NCI-H1048 (cell line): ENCODE results near the gene WDR88.
A peak's percentile ranks its signal among the peaks of the same experiment; 100 is the strongest.
"Not testable (repeated sequence)": the region's sequence is repeated elsewhere in the genome, so short reads cannot be mapped to it uniquely, and the experiment has no call there.

Experiments
- DNase-seq: peaks from one replicate; lab custom pipeline; 2025; lab: John Stamatoyannopoulos, UW

WDR88 gene

GRCh38 chr19:33171916-33172359 is 40.0 kb downstream of the WDR88 start:
- DNase-seq = no peak

DNA sequence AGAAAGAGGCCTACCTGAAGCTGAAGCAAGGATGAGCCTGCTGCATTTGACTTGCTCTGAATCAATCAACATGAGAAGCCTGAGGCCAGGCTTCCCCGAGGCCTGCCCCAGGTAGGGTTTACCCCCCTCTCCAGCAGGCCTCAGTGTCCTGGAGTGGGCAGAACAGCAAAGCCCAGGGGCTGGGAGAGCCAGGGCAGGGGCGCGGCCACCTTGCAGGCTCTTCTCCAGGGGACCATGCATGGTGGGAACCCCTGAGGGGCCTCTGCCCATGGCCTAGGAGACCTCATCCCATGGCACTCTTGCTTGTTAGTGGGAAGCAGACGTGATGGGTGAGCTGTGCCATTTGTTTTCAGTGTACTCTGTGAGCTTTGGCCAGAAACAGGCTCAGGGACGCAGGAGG is 42.3 kb downstream of the WDR88 start:
- DNase-seq = no peak

DNA sequence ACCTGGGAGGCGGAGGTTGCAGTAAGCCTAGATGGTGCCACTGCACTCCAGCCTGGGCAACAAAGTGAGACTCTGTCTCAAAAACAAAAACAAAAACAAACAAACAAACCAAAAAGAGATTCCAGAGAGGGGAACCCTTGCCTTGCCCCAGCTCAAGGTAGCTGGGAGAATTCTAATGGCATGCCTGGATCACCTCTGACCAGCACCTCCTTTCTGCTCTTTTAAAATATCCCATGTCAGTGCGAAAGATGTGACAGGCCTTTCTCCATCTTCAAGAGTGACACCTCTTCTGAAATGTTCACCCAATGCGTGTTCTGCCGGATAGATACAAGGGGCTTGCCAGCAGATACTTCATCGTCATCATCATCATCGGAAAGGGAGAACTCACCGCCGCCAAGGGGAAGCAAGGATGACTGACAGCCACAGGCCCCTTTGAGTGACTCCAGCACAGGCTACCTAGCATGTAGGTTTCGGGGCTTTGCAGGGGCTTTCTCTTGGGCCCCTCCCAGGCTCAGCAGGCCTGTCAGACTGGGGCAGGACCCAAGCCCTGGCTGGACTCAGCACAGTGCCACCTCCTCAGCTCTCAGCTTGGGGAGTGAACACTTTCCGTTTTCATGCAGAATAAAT is 43.4 kb downstream of the WDR88 start:
- DNase-seq = no peak

- DNase-seq = no peak
Measured at GRCh38 chr19:33175886-33176669, 44.2 kb downstream of the WDR88 start.

GRCh38 chr19:33176670-33177416 is 44.9 kb downstream of the WDR88 start:
- DNase-seq = peak; percentile 98

DNA sequence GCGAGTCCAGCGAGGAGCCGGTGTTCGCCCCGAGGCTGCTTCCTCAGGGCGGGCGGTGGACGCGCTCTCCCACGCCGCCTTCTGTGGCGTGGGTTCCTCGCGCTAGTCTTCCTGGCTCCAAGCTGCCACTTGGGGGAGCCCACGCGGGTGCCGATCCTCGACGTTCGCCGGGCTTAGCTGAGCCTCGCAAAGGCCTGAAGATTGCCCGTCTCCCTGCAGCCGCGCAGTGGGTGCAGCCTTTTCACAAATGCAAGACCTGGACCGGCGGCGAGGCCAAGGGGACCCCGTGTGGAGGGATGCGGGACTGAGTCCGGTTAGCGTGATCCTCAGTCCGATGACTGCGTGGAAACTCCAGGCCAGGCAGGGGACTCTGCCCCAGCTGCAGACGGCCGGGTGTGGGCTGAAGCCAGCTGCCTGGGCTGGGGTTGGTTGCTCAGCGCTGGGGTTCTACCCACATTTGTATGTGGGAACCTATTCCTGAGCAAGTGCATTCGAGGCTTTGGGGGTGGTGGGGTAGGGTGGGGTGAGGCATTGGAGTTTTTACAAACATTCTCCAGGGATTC is 45.6 kb downstream of the WDR88 start:
- DNase-seq = no peak

DNA sequence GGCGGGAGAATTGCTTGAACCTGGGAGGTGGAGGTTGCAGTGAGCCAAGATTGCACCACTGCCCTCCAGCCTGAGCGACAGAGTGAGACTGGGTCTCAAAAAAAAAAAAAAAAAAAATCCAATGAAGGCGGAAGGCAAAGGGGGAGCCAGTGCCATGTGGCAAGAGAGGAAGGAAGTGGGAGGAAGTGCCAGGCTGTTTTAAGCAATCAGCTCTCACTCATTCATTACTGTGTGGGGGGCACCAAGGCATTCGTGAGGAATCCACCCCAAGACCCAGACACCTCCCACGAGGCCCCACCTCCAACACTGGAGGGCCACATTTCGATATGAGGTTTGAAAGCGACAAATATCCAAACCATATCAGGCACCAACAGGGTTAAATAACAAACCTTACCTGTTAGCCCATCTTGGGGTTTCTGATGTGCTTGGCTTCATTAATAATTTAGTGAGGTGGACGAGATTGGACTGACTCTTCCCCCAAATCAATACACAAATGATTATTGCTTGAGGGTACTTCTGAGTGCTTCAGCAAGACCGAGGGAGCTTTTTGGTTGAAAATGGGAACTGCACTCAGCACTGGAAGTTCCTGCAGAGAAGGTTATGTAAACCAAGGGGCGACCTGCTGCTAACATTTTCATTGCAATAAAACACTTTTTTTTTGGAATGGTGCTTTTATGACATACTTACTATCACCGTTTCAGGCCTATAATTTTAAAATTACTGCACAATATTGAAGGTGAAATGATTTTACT is 54.7 kb downstream of the WDR88 start:
- no peak for DNase-seq

- no peak for DNase-seq
Measured at GRCh38 chr19:33187183-33187540, 55.2 kb downstream of the WDR88 start.

- no peak for DNase-seq
Measured at GRCh38 chr19:33189453-33189852, 57.5 kb downstream of the WDR88 start.

- DNase-seq = not testable (repeated sequence)
Measured at GRCh38 chr19:33191092-33191491, 59.2 kb downstream of the WDR88 start.

GRCh38 chr19:33191501-33191900 is 59.6 kb downstream of the WDR88 start:
- no peak for DNase-seq

DNA sequence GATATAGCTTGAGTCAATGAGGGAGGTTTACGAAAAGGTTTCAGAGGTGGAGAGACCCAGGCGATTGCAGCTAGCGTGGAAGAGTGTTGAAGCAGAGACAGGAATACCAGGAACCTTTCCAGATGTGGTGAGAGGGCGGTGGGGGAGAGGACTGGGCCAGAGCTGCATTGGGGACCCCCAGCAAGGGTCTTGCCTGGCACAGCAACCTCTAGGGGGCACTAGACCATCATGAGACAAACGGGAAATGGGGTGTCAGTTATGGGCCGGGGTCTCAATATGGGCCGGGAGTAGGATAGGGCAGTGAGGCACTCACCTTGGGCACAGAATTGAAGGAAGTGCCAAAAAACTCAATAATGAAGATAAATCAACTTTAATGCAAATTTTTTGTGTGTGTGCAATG is 60.1 kb downstream of the WDR88 start:
- no peak for DNase-seq

DNA sequence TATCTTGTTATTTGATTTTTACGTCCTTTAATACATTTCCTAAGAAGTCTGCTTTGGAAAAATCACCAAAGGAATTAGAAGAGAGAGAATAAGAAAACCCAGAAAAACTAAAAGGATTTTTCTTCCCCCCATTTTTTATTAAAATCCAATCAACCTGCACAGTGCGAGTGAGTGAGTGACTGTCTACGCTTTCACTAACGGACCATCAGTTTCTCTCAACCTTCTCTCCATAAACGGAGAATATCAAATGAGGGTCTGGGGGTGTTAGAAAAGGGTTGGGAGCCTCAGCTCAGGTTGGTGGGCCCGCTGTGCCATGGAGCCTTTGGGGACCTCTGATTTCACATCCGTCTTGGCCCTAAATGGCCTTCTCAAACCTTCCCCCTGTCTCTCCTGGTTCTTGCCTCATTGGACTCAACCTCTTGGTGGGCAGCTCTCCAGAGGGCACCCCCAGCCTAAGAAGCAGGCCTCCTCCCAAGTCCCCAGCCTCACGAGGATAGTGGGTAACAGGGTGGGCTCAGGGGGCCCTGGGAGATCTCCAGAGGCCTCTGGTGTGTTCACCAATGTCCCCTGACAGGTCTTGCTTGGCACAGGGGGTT is 61.5 kb downstream of the WDR88 start:
- no peak for DNase-seq

DNA sequence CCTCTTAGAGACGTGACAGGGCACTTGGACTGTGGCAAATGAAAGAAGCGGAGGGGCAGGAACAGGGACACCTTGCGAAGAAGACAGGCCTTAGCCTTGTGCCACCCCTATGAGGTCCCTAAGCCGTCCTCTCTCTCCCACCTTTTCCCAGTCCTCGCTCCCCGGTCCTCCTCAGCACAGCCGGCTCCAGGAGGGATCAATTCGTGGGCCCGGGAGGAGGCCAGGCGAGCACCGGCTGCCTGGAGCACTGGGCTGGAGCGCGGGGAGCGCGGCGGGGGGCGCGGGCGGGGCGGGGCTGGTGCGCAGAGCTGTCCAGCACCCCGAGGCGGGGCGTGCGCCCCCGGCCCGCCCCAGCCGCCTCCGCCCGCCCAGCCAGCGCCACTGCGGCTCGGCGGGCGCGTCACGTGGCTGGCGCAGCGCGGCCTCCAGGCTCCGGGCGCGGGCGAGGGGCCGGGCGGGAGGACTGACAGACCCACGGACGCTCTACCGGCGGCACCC is 62.0 kb downstream of the WDR88 start, which contains the start of gene LRP3:
Gene LRP3 (plus strand): TSS at position 466 of the 498 bp plus-strand sequence. CDS start 456 bp downstream, outside the sequence.
- DNase-seq = no peak

DNA sequence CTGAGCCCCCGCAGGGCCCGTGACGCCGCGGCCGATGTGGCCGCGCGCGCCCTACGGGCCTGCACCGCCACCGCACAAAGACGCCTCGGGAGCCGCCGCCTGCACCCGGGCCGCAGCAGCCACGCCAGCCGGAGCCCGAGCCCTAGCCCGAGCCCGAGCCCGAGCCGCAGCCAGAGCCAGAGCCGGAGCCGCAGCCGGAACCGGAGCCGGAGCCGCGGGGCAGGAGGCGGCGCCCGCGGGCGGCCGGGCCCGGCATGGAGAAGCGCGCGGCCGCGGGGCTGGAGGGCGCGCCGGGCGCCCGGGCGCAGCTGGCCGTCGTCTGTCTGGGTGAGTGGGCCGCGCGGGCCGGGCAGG is 62.6 kb downstream of the WDR88 start:
- DNase-seq = no peak

- DNase-seq = no peak
Measured at GRCh38 chr19:33194886-33195644, 63.2 kb downstream of the WDR88 start.

DNA sequence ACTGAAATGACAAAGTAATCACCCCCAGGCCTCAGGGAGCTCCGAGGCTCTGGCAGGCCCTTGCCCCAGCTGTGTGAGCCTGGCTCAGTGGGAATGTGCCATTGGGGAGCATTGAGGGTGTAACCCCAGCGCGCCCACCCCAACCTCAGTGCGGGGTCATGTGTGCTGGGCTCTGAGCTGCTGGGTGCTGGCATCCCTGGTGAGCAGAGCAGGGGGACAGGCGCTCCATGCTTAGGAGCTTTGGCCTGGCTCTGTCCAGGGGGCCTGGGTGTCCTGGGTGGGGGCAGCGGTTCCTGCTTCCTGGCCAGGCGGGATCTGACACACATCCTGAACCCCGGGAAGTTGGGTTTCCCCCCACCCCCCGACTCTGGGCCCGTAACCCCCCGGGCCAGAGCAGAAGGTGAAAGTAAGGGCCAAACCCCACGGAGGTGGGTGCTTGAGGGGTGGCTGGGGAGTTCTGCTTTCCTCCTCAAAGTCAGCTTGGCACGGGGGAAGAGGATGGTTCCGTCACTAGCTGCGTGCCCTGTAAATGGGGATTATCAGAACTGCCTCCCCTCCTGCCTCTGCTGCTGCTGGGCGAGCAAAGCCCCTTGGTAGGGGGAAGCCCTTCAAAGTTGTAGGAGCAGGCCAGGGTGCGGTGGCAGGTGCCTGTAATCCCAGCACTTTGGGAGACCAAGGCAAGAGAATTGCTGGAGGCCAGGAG is 63.9 kb downstream of the WDR88 start:
- DNase-seq = no peak

DNA sequence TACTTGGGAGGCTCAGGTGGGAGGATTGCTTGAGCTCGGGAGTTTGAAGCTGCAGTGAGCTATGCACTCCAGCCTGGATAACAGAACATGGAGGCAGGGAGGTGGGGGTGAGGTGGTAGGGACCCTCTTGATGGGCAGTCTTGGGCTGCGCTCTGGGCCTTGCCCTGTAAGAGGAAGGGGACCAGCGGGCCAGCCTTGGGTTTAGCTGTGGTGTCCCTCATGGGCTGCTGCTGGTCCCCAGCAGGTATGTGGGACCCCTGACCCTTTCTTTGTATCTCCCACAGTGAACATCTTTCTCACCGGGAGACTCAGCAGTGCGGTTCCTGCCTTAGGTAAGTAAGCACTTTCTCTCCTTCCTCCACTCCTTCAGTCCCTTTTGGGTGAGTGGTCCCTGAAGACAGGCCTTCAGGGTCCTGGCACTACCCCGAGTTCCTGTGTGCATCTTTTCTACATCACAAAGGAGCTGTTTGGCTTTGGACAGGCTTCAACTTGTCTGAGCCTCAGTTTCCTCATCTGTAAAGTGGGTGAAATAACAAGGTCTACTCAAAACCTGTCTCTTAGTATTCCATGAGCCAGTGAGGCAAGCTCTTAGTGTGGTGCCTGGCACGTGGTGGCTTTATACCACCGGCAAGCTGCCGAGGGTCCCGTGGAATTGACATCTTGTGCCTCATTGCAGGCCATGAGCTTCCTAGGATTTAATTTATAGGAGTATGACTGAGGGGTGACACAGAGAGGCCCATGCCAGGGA is 64.7 kb downstream of the WDR88 start:
- DNase-seq = no peak

GRCh38 chr19:33197591-33198000 is 65.7 kb downstream of the WDR88 start:
- no peak for DNase-seq
